MM.1S (cell line): Measurements from ENCODE around the gene RHPN2.
A peak's percentile ranks its signal among the peaks of the same experiment; 100 is the strongest.

Experiments used
- EZH2 ChIP-seq: fragments of 300-600 bp; sonication (generic); optimal IDR thresholded peaks from 2 replicates; pipeline ENCODE3; 2017; ENCODE audit warnings: low read depth, mild to moderate bottlenecking, antibody characterized with exemption, low read length, mixed read lengths
- EZH2phosphoT487 ChIP-seq: fragments of 300-600 bp; sonication (generic); IDR thresholded peaks from 2 replicates; pipeline ENCODE4 v1.6.1; 2018; ENCODE audit warnings: antibody characterized with exemption, low read length
- TF ChIP-seq, protein P1 (sequence below): fragments of 300-600 bp; sonication (generic); IDR thresholded peaks from 2 replicates; pipeline ENCODE4 v1.5.1; 2016; ENCODE audit warnings: antibody characterized with exemption, low read length, mixed read lengths

DNA sequence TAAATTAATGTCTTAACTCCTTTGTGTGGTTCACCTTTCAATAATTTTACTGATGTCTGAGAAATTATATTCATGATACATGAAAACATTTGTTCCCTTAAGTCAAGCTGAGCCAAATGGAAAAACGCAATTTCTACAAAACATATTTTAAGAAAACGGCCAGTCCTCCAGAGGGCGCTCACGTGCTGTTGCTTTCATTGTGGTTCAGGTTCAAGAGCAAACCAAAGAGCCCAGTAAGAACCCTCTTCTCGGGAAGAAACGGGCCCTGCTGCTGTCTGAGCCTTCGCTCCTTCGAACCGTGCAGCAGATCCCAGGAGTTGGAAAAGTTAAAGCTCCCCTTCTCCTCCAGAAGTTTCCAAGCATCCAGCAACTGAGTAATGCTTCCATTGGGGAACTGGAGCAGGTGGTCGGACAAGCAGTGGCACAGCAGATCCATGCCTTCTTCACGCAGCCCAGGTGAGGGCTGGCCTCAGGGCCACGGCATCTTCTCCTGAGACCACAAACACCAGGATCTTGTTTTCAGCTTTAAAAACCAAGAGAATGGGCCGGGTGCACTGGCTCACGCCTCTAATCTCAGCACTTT lies 88.4 kb downstream of the RHPN2 start:
- TF ChIP-seq, protein P1, sequence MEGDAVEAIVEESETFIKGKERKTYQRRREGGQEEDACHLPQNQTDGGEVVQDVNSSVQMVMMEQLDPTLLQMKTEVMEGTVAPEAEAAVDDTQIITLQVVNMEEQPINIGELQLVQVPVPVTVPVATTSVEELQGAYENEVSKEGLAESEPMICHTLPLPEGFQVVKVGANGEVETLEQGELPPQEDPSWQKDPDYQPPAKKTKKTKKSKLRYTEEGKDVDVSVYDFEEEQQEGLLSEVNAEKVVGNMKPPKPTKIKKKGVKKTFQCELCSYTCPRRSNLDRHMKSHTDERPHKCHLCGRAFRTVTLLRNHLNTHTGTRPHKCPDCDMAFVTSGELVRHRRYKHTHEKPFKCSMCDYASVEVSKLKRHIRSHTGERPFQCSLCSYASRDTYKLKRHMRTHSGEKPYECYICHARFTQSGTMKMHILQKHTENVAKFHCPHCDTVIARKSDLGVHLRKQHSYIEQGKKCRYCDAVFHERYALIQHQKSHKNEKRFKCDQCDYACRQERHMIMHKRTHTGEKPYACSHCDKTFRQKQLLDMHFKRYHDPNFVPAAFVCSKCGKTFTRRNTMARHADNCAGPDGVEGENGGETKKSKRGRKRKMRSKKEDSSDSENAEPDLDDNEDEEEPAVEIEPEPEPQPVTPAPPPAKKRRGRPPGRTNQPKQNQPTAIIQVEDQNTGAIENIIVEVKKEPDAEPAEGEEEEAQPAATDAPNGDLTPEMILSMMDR, result peak; percentile 77
- TF ChIP-seq EZH2, result no peak
- TF ChIP-seq EZH2phosphoT487, result no peak
